ENCODE measurements around the gene METTL26.

The METTL26 gene

GRCh38 chr16:628321-629061 lies 7.6 kb downstream of the METTL26 start:
- Histone ChIP-seq H3K27ac (ENCODE audit: low read depth, low read length) (no peak overlapping the region), H3K4me2 (ENCODE audit: low read depth, low read length, poor library complexity, severe bottlenecking) (no peak overlapping the region), H3K9me2 (replicated peaks; ENCODE audit: insufficient read depth, low read length) (no peaks in the 10 kb centered on the region), H3K9me3 (ENCODE audit: insufficient read depth, low read length) (no peaks in the 10 kb centered on the region), H3F3A (ENCODE audit: insufficient read depth) (no peaks in the 10 kb centered on the region), H2AFZ (ENCODE audit: low read depth, low read length, severe bottlenecking) (no peak overlapping the region), H3K79me2 (ENCODE audit: insufficient read depth, low read length) (no peaks in the 10 kb centered on the region), H4K20me1 (ENCODE audit: low read depth, low read length) (no peaks in the 10 kb centered on the region), H3K4me3 (ENCODE audit: insufficient read depth, low read length, poor library complexity, severe bottlenecking) (no peak overlapping the region), H3K9ac (ENCODE audit: low read length) (no peak overlapping the region), H3K36me3 (ENCODE audit: low read length) (no peaks in the 10 kb centered on the region), H3K27me3 (ENCODE audit: low read length) (no peaks in the 10 kb centered on the region)
- TF ChIP-seq CTCF (IDR thresholded peaks at IDR 0.05; ENCODE audit: insufficient read depth, low read length, poor library complexity, severe bottlenecking), result no peak

GRCh38 chr16:627454-628239 lies 8.5 kb downstream of the METTL26 start:
- no peaks in the 10 kb centered on the region for H4K20me1 ChIP-seq (ENCODE audit: low read depth, low read length)
- H3K4me3 ChIP-seq (ENCODE audit: insufficient read depth, low read length, poor library complexity, severe bottlenecking), result no peak overlapping the region
- no peak overlapping the region for H3K4me2 ChIP-seq (ENCODE audit: low read depth, low read length, poor library complexity, severe bottlenecking)
- no peak overlapping the region for H2AFZ ChIP-seq (ENCODE audit: low read depth, low read length, severe bottlenecking)
- no peak overlapping the region for H3K27ac ChIP-seq (ENCODE audit: low read depth, low read length)
- no peaks in the 10 kb centered on the region for H3K9me3 ChIP-seq (ENCODE audit: insufficient read depth, low read length)
- no peaks in the 10 kb centered on the region for H3K9me2 ChIP-seq (replicated peaks; ENCODE audit: insufficient read depth, low read length)
- no peaks in the 10 kb centered on the region for H3K36me3 ChIP-seq (ENCODE audit: low read length)
- no peaks in the 10 kb centered on the region for H3F3A ChIP-seq (ENCODE audit: insufficient read depth)
- H3K79me2 ChIP-seq (ENCODE audit: insufficient read depth, low read length), result no peaks in the 10 kb centered on the region
- H3K27me3 ChIP-seq (ENCODE audit: low read length), result no peaks in the 10 kb centered on the region
- H3K9ac ChIP-seq (ENCODE audit: low read length), result no peak overlapping the region
- TF ChIP-seq EZH2phosphoT487 (conservative IDR thresholded peaks at IDR 0.05; ENCODE audit: low read length) (no peak), CTCF (IDR thresholded peaks at IDR 0.05; ENCODE audit: insufficient read depth, low read length, poor library complexity, severe bottlenecking) (no peak)

GRCh38 chr16:626787-627453 lies 9.2 kb downstream of the METTL26 start:
- TF ChIP-seq EZH2phosphoT487 (conservative IDR thresholded peaks at IDR 0.05; ENCODE audit: low read length), result no peak
- no peak for TF ChIP-seq CTCF (IDR thresholded peaks at IDR 0.05; ENCODE audit: insufficient read depth, low read length, poor library complexity, severe bottlenecking)
- Histone ChIP-seq H3K36me3 (ENCODE audit: low read length) (no peaks in the 10 kb centered on the region), H3K9ac (ENCODE audit: low read length) (no peak overlapping the region), H3K27ac (ENCODE audit: low read depth, low read length) (no peak overlapping the region), H4K20me1 (ENCODE audit: low read depth, low read length) (no peaks in the 10 kb centered on the region), H3F3A (ENCODE audit: insufficient read depth) (no peaks in the 10 kb centered on the region), H2AFZ (ENCODE audit: low read depth, low read length, severe bottlenecking) (no peak overlapping the region), H3K9me2 (replicated peaks; ENCODE audit: insufficient read depth, low read length) (no peaks in the 10 kb centered on the region), H3K4me2 (ENCODE audit: low read depth, low read length, poor library complexity, severe bottlenecking) (no peak overlapping the region), H3K27me3 (ENCODE audit: low read length) (no peaks in the 10 kb centered on the region), H3K9me3 (ENCODE audit: insufficient read depth, low read length) (no peaks in the 10 kb centered on the region), H3K4me3 (ENCODE audit: insufficient read depth, low read length, poor library complexity, severe bottlenecking) (no peak overlapping the region), H3K79me2 (ENCODE audit: insufficient read depth, low read length) (no peaks in the 10 kb centered on the region)
